ENCODE data around the gene PRUNE2. TPM values are rescaled to one million over a fixed set of nuclear protein-coding genes. Genes with fewer than 3 reads are reported as not detected.

The PRUNE2 gene
- total RNA-seq, 1 experiment from 2014 or later, result 2.2 TPM

DNA sequence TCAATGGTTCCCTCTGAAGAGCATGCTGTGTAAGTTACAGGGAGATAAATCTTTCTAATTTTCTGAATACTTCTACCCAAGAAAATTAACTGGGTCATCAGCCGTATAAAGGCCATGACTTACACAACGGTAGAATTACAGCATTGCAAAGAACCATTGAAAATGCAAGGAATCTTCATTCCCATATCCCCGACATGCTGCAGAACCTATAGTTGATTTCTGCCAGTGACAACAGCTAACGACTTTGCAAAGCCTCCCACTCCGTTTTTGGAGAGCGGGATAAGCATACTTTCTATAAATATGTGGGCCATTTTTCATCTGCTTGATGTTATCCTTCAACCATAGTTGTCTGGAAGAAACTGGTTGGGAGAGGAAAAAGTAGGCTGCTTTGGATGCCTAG, 85.5 kb downstream of the PRUNE2 start:
- H3K9me3 ChIP-seq (replicated peaks), result no peaks in the 10 kb centered on the region
- DNase-seq (ENCODE audit: low read depth in 1 of 2, low spot score in 2 of 2), result no peak
- peaks cover 19% of the 10 kb centered on the region for H3K4me1 ChIP-seq (replicated peaks)
- H3K27ac ChIP-seq, result no peak overlapping the region
- H3K27me3 ChIP-seq (replicated peaks), result no peaks in the 10 kb centered on the region
- H3K4me3 ChIP-seq, result no peak overlapping the region
- H3K36me3 ChIP-seq, result no peaks in the 10 kb centered on the region

DNA sequence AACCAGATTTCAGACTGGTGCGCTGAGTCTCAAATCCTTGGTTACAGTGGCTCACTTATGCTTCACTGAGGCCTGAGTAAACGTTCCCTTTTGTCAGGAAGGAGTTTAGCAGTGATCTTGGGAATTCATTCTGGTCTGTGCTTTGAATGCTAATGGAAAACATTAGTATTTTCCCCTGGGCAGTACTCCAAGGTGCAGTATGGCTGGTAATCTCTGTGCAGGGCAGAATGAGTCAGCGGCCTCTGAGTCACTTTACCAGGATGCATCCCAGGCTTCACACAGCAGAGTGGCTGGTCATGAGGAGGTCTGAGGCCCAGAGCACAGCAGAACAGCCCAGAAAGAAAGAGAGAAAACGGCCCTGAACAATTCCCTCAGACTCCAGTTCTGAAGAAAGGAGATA, 87.6 kb downstream of the PRUNE2 start:
- peak; percentile 79 to 88 for DNase-seq (ENCODE audit: low read depth in 1 of 2, low spot score in 2 of 2)
- peak overlapping the region; percentile 48 for H3K27ac ChIP-seq
- H3K4me3 ChIP-seq, result no peak overlapping the region
- no peaks in the 10 kb centered on the region for H3K9me3 ChIP-seq (replicated peaks)
- H3K27me3 ChIP-seq (replicated peaks), result no peaks in the 10 kb centered on the region
- no peaks in the 10 kb centered on the region for H3K36me3 ChIP-seq
- peaks cover 19% of the 10 kb centered on the region for H3K4me1 ChIP-seq (replicated peaks)

DNA sequence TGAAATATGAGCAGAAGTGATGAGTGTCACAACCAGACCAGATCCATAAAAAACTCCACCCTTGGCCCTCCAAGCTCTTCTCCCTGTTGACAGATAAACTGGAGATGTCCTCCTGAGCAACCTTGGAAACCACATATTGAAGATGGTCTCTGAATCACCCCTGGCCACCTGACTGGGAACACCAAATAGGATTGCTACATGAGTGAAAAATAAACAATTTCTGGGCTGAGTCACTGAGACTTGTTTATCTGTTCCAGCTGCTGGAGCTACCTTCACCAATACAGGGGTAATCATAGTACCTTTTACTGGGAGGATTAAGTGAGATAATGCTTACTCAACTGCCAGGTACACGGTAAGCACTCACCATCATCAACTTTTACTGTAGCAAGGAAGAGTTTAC, 88.4 kb downstream of the PRUNE2 start:
- Histone ChIP-seq H3K4me1 (replicated peaks) (peaks cover 19% of the 10 kb centered on the region), H3K36me3 (no peaks in the 10 kb centered on the region), H3K4me3 (no peak overlapping the region), H3K9me3 (replicated peaks) (no peaks in the 10 kb centered on the region), H3K27ac (peak overlapping the region; percentile 48), H3K27me3 (replicated peaks) (no peaks in the 10 kb centered on the region)
- DNase-seq (ENCODE audit: low read depth in 1 of 2, low spot score in 2 of 2), result peak; percentile 46 to 48

DNA sequence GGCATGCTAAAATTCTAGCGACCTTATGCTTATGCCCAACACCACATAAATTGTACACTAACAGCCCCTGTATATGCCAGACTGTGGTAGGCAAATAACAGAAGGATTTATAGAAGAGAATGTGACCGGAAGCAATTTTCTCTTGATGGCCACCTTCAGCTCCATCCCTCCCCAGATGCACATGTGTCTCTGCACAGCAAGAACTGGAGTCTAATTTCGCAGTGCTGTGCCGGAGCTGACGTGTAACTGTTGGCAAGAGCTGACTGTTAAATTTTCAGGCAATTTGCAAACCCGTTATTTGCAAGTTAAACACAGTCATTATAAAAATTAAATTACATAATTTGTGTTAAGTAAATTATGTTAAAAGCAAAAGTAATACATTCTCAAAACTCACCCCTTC, 93.3 kb downstream of the PRUNE2 start:
- no peak overlapping the region for H3K27ac ChIP-seq

DNA sequence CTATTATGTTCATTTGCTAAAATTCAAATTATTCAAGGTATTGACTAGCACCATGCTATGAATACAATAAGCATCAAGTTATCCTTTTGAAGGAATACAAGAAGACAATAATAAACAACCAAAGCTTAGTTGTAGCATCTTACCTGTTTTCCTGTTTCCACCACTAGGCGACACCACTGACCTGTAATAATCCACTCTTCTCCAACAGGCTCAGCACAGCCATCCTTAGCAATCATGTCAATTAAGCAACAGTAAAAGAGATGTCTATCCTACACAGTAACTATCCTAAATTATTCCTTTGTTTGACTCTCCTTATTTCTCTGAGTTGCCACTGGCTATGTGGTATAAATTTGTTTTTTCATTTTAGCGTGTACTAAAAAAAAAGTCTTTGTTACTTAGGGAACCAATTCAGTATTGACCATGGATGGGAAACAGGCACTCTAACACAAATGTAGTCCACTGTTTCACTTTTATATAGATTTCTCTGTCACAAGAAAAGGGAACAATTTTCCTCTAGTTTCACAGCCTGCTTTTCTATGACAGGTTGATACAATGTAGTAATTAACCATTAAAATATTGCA, 95.4 kb downstream of the PRUNE2 start:
- no peaks in the 10 kb centered on the region for H3K27me3 ChIP-seq (replicated peaks)
- no peak overlapping the region for H3K27ac ChIP-seq
- H3K36me3 ChIP-seq, result no peaks in the 10 kb centered on the region
- H3K9me3 ChIP-seq (replicated peaks), result no peaks in the 10 kb centered on the region
- H3K4me1 ChIP-seq (replicated peaks), result no peaks in the 10 kb centered on the region
- peak; percentile 33 to 45 for DNase-seq (ENCODE audit: low read depth in 1 of 2, low spot score in 2 of 2)
- no peak overlapping the region for H3K4me3 ChIP-seq

More for the DNA sequence above, 93.3 kb downstream of the PRUNE2 start:
- H3K9me3 ChIP-seq (replicated peaks), result no peaks in the 10 kb centered on the region
- H3K4me3 ChIP-seq, result no peak overlapping the region
- no peaks in the 10 kb centered on the region for H3K36me3 ChIP-seq
- DNase-seq (ENCODE audit: low read depth in 1 of 2, low spot score in 2 of 2), result no peak
- peaks cover 8% of the 10 kb centered on the region for H3K4me1 ChIP-seq (replicated peaks)
- no peaks in the 10 kb centered on the region for H3K27me3 ChIP-seq (replicated peaks)

DNA sequence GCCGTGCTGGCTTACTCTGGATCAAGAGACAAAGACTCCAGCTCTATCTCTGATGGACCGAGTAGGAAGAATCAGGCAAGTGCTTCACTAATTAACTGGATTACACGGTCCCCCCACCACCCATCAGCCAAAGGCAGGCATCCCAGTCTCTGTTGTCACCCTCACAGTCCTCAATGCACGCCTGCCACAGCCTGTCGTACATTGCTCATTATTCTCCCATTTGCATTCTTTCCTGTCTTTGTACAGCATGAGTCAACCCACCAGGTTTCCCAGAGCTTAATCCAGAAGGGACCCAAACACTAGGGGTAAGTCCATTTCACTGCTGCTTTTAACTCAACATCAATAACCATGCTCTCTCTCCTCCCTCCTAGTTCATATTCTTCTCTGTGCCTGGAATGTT, 97.3 kb downstream of the PRUNE2 start:
- Histone ChIP-seq H3K27ac (no peak overlapping the region), H3K9me3 (replicated peaks) (no peaks in the 10 kb centered on the region), H3K27me3 (replicated peaks) (no peaks in the 10 kb centered on the region), H3K4me1 (replicated peaks) (no peaks in the 10 kb centered on the region), H3K36me3 (no peaks in the 10 kb centered on the region), H3K4me3 (no peak overlapping the region)
- DNase-seq (ENCODE audit: low read depth in 1 of 2, low spot score in 2 of 2), result no peak

DNA sequence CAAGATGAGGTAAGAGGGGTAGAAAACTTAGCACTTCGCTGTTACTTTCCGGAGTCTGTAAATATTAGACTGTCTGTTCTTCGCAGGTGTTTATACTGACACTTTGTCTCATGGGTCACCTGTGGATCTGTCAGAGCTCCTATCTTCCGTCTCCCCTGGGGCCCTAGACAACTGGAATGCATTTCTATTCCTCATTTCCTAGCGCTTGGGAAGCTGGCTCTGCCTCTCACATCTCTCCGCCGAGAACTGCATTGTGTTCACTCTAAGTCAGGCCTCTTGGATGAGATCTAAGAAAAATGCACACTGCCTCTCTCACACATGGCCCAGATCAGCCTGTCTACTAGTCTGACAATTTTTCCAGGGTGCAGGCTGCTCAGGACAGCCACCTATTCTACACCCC, 102.2 kb downstream of the PRUNE2 start:
- Histone ChIP-seq H3K4me3 (no peak overlapping the region), H3K27ac (no peak overlapping the region), H3K9me3 (replicated peaks) (no peaks in the 10 kb centered on the region), H3K27me3 (replicated peaks) (peaks cover 4% of the 10 kb centered on the region; the same call in 1 of the 2 replicates), H3K36me3 (no peaks in the 10 kb centered on the region), H3K4me1 (replicated peaks) (no peaks in the 10 kb centered on the region)
- DNase-seq (ENCODE audit: low read depth in 1 of 2, low spot score in 2 of 2), result no peak

DNA sequence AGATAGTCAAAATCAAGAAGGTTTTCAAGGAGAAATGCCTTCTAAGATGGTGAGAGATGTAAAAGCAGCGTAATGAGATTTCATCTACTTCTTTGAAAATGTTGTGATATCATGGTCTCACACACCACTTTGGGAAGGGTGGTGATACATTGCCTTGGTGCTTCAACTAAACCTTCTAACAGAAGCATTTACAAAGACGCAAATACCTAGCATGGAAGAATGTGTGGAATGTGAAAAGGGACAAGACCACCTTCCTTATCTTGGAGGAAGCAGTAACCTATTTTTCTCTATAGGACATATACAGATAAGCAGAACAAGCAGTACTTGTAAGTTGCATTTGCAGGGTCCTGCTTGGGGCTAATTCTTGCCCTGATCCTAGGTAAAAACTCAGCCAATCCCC, 102.8 kb downstream of the PRUNE2 start:
- no peaks in the 10 kb centered on the region for H3K9me3 ChIP-seq (replicated peaks)

DNA sequence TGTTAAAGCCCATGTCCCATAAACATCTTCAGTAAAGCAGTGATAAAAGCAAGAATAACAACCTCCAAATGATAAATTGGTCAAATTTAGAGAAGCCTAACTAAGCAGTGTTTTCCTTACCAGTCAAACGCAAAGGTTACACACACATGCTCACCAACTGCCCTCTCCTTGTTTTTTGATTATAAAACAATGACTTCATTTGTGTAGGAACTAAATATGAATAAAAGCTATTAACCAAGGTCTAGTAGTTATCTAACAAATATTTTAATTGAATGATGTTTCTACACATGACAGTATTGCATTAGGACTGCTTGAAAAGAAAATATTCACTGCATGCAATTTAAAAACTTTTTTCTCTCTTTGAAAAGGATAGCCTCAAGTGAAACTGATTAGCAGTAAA, 105.0 kb downstream of the PRUNE2 start:
- Histone ChIP-seq H3K27me3 (replicated peaks) (peaks cover 4% of the 10 kb centered on the region; the same call in 1 of the 2 replicates), H3K36me3 (no peaks in the 10 kb centered on the region), H3K9me3 (replicated peaks) (no peaks in the 10 kb centered on the region), H3K4me1 (replicated peaks) (no peaks in the 10 kb centered on the region), H3K27ac (no peak overlapping the region), H3K4me3 (no peak overlapping the region)
- no peak for DNase-seq (ENCODE audit: low read depth in 1 of 2, low spot score in 2 of 2)

More for the DNA sequence above, 102.8 kb downstream of the PRUNE2 start:
- Histone ChIP-seq H3K4me3 (no peak overlapping the region), H3K27me3 (replicated peaks) (peaks cover 4% of the 10 kb centered on the region; the same call in 1 of the 2 replicates), H3K27ac (no peak overlapping the region), H3K4me1 (replicated peaks) (no peaks in the 10 kb centered on the region), H3K36me3 (no peaks in the 10 kb centered on the region)
- DNase-seq (ENCODE audit: low read depth in 1 of 2, low spot score in 2 of 2), result no peak

DNA sequence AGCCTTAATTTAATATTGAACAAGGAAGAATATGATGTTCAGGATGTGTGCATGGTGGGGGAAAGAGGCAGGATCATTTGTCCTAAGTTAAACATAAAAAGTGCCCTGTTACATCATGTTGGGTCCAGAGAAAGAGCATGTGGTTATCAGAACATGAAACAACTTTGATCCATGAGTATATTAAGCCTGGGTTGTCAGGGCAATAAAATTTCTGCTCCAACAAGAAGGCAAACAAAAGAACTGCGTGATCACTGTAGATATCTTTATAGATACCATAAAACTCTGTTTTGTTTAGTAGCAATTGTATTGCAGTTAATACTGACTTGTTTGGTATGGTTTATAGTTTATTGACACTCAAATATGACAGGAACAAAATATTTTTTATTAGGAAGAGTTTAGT, 106.4 kb downstream of the PRUNE2 start:
- Histone ChIP-seq H3K9me3 (replicated peaks) (no peaks in the 10 kb centered on the region), H3K27me3 (replicated peaks) (peaks cover 4% of the 10 kb centered on the region; the same call in 1 of the 2 replicates), H3K36me3 (no peaks in the 10 kb centered on the region), H3K27ac (no peak overlapping the region), H3K4me1 (replicated peaks) (no peaks in the 10 kb centered on the region), H3K4me3 (no peak overlapping the region)
- no peak for DNase-seq (ENCODE audit: low read depth in 1 of 2, low spot score in 2 of 2)

DNA sequence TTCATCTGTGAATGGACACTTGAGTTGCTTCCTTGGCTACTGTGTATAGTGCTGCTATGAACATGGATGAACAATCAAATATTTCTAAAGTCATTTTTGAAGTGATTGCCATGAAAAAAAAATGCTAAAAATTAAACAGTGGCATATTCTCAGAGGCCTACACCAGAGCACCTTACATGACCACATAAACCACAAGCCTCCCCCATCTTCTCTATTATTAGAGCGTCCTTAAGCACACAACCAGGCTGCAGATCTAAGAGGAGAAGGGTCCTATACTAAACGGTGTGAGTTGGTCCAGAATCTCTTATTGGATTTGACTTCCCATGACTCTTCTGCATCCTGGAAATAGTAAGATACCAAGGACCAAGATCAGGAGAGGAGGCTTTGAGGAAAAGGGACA, 107.4 kb downstream of the PRUNE2 start:
- Histone ChIP-seq H3K27me3 (replicated peaks) (peaks cover 4% of the 10 kb centered on the region; the same call in 1 of the 2 replicates), H3K9me3 (replicated peaks) (no peaks in the 10 kb centered on the region), H3K27ac (no peak overlapping the region), H3K4me1 (replicated peaks) (no peaks in the 10 kb centered on the region), H3K4me3 (no peak overlapping the region), H3K36me3 (no peaks in the 10 kb centered on the region)
- no peak for DNase-seq (ENCODE audit: low read depth in 1 of 2, low spot score in 2 of 2)

DNA sequence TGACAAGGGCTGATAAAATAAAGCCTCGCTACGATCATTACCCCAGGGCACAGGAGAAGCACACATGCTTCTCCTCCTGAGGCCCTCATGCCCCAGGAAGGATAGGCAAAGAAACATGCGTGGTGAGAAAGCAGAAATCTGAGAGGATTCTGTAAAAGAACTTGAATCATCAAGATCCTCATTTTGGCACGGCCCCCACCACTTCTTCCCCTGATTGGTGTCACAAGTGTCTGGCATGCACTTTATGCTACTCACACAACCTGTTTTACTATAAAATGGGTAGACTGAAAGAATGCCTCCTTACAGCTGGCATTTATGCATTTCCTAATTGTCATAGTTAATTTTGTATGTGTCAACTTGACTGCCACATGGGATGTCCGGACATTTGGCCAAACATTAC, 109.6 kb downstream of the PRUNE2 start:
- no peak for DNase-seq (ENCODE audit: low read depth in 1 of 2, low spot score in 2 of 2)
- Histone ChIP-seq H3K27ac (no peak overlapping the region), H3K4me1 (replicated peaks) (no peaks in the 10 kb centered on the region), H3K27me3 (replicated peaks) (no peaks in the 10 kb centered on the region), H3K4me3 (no peak overlapping the region), H3K9me3 (replicated peaks) (no peaks in the 10 kb centered on the region), H3K36me3 (no peaks in the 10 kb centered on the region)

DNA sequence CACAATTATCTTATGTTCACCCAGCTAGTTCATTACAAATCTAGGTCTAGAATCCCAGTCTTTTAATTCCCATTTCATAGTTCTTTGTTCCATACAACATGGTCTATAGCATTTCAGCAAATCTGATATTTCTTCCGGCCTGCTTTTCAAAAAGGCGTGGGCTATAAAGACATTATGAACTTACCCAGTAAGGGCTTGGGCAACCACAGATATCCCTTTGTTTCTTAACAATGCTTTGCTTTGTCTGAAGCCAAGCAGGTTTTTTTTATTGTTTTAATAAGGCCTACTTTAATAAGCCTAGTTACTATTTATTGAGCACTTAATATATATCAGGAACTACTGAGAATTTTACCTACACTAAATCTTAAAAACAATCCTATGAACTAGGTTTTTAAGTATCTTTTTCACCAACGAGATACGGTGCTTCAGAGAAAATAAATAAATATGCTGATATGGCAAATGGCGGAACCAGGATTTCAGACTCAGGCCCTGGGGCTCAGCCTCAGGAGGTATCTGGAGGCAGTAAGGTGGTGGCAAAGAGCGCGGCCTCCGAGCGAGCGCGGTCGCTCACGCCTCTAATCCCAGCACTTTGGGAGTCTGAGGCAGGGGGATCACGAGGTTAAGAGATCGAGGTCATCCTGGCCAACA, 112.0 kb downstream of the PRUNE2 start:
- H3K36me3 ChIP-seq, result no peaks in the 10 kb centered on the region
- no peak overlapping the region for H3K27ac ChIP-seq
- no peaks in the 10 kb centered on the region for H3K27me3 ChIP-seq (replicated peaks)
- no peak for DNase-seq (ENCODE audit: low read depth in 1 of 2, low spot score in 2 of 2)
- no peaks in the 10 kb centered on the region for H3K4me1 ChIP-seq (replicated peaks)
- no peaks in the 10 kb centered on the region for H3K9me3 ChIP-seq (replicated peaks)
- no peak overlapping the region for H3K4me3 ChIP-seq

DNA sequence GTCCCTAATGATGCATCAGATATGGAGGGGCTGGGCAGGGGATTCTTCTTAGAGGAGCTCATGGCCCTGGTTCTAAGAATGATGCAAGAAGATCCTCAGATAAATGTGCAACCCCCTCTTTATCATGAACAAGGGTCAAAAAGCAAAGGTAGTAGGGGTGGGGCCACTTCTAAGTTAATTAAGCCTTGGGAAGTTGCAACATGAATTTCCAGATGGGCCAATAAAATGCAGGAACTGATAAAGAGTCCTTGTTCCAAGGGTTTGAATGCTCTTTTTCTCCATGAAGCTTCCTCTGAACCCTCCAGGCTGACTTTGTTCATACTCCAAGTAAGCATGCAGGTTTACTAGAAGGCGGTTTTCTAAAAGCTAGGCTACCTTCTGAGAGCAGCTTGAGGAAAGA, 116.1 kb downstream of the PRUNE2 start:
- Histone ChIP-seq H3K27me3 (replicated peaks) (no peaks in the 10 kb centered on the region), H3K36me3 (no peaks in the 10 kb centered on the region), H3K9me3 (replicated peaks) (no peaks in the 10 kb centered on the region), H3K4me3 (no peak overlapping the region), H3K4me1 (replicated peaks) (no peaks in the 10 kb centered on the region), H3K27ac (no peak overlapping the region)
- DNase-seq (ENCODE audit: low read depth in 1 of 2, low spot score in 2 of 2), result no peak

DNA sequence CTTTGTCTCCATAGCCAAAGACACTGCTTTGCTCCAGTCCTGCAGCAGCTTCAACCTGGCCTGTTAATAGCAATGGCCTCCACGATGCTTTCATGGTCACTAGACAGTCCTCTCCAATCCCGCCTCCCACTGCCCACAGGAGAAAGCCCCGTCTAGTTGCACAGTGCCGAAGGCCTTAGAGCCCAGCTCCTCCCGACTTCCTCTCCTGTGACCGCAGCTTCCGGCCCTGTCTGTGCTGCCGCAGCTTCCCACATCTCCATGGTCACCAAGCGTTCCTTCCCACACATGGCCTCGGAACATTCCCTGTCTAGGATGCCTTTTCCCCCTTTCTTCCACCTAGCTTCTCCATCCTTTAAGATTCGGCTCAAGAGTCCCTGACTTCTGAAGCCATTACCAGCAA, 118.2 kb downstream of the PRUNE2 start:
- H3K4me3 ChIP-seq, result no peak overlapping the region
- no peak overlapping the region for H3K27ac ChIP-seq
- no peak for DNase-seq (ENCODE audit: low read depth in 1 of 2, low spot score in 2 of 2)
- H3K4me1 ChIP-seq (replicated peaks), result no peaks in the 10 kb centered on the region
- H3K36me3 ChIP-seq, result no peaks in the 10 kb centered on the region
- no peaks in the 10 kb centered on the region for H3K9me3 ChIP-seq (replicated peaks)
- no peaks in the 10 kb centered on the region for H3K27me3 ChIP-seq (replicated peaks)
